PC-9 (cell line): ENCODE data around the gene TCEA2. TPM values are rescaled to one million over a fixed set of nuclear protein-coding genes. Genes with fewer than 3 reads are reported as not detected.

Experiments used
- BruUV-seq: library from RNA; stranded (reverse); fragments of 400-500 nt; replicated peaks from 2 replicates; lab custom pipeline; 2021; lab: Mats Ljungman, UMichigan
- CTCF ChIA-PET: fragments of 300-600 bp; sonication (Branson Sonifier 250); formaldehyde crosslinking; loops from one replicate; lab custom pipeline; 2022; ENCODE audit warnings: antibody characterized with exemption; lab: Charles Lee
- POLR2A ChIA-PET: fragments of 300-600 bp; sonication (Branson Sonifier 250); formaldehyde crosslinking; loops from one replicate; lab custom pipeline; 2022; ENCODE audit warnings: antibody characterized with exemption; ENCODE audit not compliant: unreplicated experiment; lab: Charles Lee
- DNase-seq, 2 experiments: peaks; one replicate each; pipeline versions ENCODE4 v3.0.0 to v3.0.0-alpha.2; 2015 to 2022; ENCODE audit warnings: mixed read lengths in 1 of 2
- H2AFZ ChIP-seq: fragments of 200-600 bp; sonication (generic); 2 replicates; pipeline ENCODE4 v1.8.1; 2017; ENCODE audit warnings: antibody characterized with exemption
- H3F3A ChIP-seq: fragments of 200-600 bp; sonication (generic); 2 replicates; pipeline ENCODE4 v1.8.1; 2017; ENCODE audit warnings: antibody characterized with exemption, mild to moderate bottlenecking, low read depth; ENCODE audit not compliant: insufficient read depth
- H3K27ac ChIP-seq: fragments of 200-600 bp; sonication (generic); 2 replicates; pipeline ENCODE4 v1.6.1; 2016; ENCODE audit warnings: mixed run types
- H3K27me3 ChIP-seq: fragments of 200-600 bp; sonication (generic); 2 replicates; pipeline ENCODE4 v1.6.1; 2016; ENCODE audit warnings: low read depth, mixed run types; ENCODE audit not compliant: insufficient read depth
- H3K36me3 ChIP-seq: fragments of 200-600 bp; sonication (generic); 2 replicates; pipeline ENCODE4 v1.6.1; 2016; ENCODE audit warnings: low read depth, mixed run types
- H3K4me1 ChIP-seq: fragments of 200-600 bp; sonication (generic); replicated peaks from 2 replicates; pipeline ENCODE4 v1.6.1; 2016; ENCODE audit warnings: mixed run types; ENCODE audit not compliant: insufficient read depth
- H3K4me2 ChIP-seq: fragments of 200-600 bp; sonication (generic); 2 replicates; pipeline ENCODE4 v1.6.1; 2017; ENCODE audit warnings: mixed run types
- H3K4me3 ChIP-seq: fragments of 200-600 bp; sonication (generic); 2 replicates; pipeline ENCODE4 v1.6.1; 2016; ENCODE audit warnings: mixed run types
- H3K79me2 ChIP-seq: fragments of 200-600 bp; sonication (generic); 2 replicates; pipeline ENCODE4 v1.6.1; 2017; ENCODE audit warnings: low read depth, mixed run types
- H3K9me2 ChIP-seq: fragments of 200-600 bp; sonication (generic); 2 replicates; pipeline ENCODE4 v1.8.1; 2017; ENCODE audit warnings: mild to moderate bottlenecking; ENCODE audit not compliant: insufficient read depth
- H3K9me3 ChIP-seq: fragments of 200-600 bp; sonication (generic); 2 replicates; pipeline ENCODE4 v1.8.1; 2016; ENCODE audit warnings: low read depth; ENCODE audit not compliant: insufficient read depth
- H4K20me1 ChIP-seq: fragments of 200-600 bp; sonication (generic); 2 replicates; pipeline ENCODE4 v1.8.1; 2017; ENCODE audit not compliant: insufficient read depth
- CTCF ChIP-seq: fragments of 200-600 bp; sonication (generic); conservative IDR thresholded peaks from 2 replicates; pipeline ENCODE4 v1.6.1; 2017; ENCODE audit warnings: mixed run types, antibody characterized with exemption, mild to moderate bottlenecking, moderate library complexity
- EZH2 ChIP-seq: fragments of 200-600 bp; sonication (generic); IDR thresholded peaks from 2 replicates; pipeline ENCODE4 v1.8.0; 2017; ENCODE audit warnings: antibody characterized with exemption, low read depth
- intact Hi-C: fragments of 100-400 bp; cut with micrococcal nuclease; formaldehyde crosslinking; loops from one replicate; pipeline ENCODE4 v1.10.0; 2022; ENCODE audit not compliant: unreplicated experiment
- total RNA-seq: library from RNA; stranded (reverse); gene quantifications from 2 replicates; pipeline ENCODE4 v1.2.3, GENCODE V29; 2021

The TCEA2 gene
- total RNA-seq, 1 experiment from 2014 or later = 100 TPM

GRCh38 chr20:64079273-64080012, 16.4 kb downstream of the TCEA2 start, which contains the start of gene RGS19:
RGS19 (minus strand) TSS chr20:64079518; CDS start chr20:64076886, 2,632 bp downstream.
- Histone ChIP-seq H3K27ac (no peak within 1 kb of the TSS), H3K9me3 (no peaks in the 10 kb centered on the region), H2AFZ (peak within 1 kb of the TSS; percentile 96), H3K4me1 (peaks cover 14% of the 10 kb centered on the region), H4K20me1 (peaks cover 8% of the 10 kb centered on the region; the same call in 1 of the 2 replicates), H3K27me3 (peaks cover 20% of the 10 kb centered on the region), H3K4me3 (peak within 1 kb of the TSS; percentile 94), H3K79me2 (peaks cover 12% of the 10 kb centered on the region), H3K4me2 (peak within 1 kb of the TSS; percentile 99), H3K9me2 (no peaks in the 10 kb centered on the region), H3K36me3 (no peaks in the 10 kb centered on the region), H3F3A (peaks cover 27% of the 10 kb centered on the region)
- CTCF ChIA-PET = no interaction called here
- no peak for TF ChIP-seq EZH2
- TF ChIP-seq CTCF = no peak
- DNase-seq = peak in 1 of 2 experiments; percentile 88
- POLR2A ChIA-PET = no interaction called here
- intact Hi-C loops = loop anchor here (1.0 to 5.0 kb wide), 3 partner anchors 13 to 43 kb away; partner anchors contain the start of gene TCEA2
- no TSS peak for BruUV-seq

GRCh38 chr20:64080013-64080812, 17.2 kb downstream of the TCEA2 start, which contains the start of gene OPRL1:
OPRL1 (plus strand) TSS chr20:64080082; CDS start chr20:64092721, 12,639 bp downstream.
- Histone ChIP-seq H3K27me3 (peaks cover 28% of the 10 kb centered on the region), H3K4me3 (peak within 1 kb of the TSS; percentile 94), H3F3A (peaks cover 27% of the 10 kb centered on the region), H3K4me2 (peak within 1 kb of the TSS; percentile 99), H3K9me2 (no peaks in the 10 kb centered on the region), H3K27ac (no peak within 1 kb of the TSS), H4K20me1 (peaks cover 8% of the 10 kb centered on the region; the same call in 1 of the 2 replicates), H3K79me2 (peaks cover 12% of the 10 kb centered on the region), H3K4me1 (peaks cover 14% of the 10 kb centered on the region), H2AFZ (peak within 1 kb of the TSS; percentile 96), H3K9me3 (no peaks in the 10 kb centered on the region), H3K36me3 (no peaks in the 10 kb centered on the region)
- no TSS peak for BruUV-seq
- POLR2A ChIA-PET = no interaction called here
- TF ChIP-seq CTCF (no peak), EZH2 (no peak)
- CTCF ChIA-PET = no interaction called here
- intact Hi-C loops = loop anchor here (5.0 kb wide), 1 partner anchor 42 kb away; no protein-coding TSS in a partner anchor
- no peak for DNase-seq
